GM18519 (cell line): ENCODE measurements around the gene TOX2.
"Not testable (repeated sequence)": the region's sequence is repeated elsewhere in the genome, so short reads cannot be mapped to it uniquely, and the experiment has no call there.

Experiments used
- ATAC-seq: cut with Tn5 transposase; IDR thresholded peaks from one replicate; pipeline ENCODE4 v1.9.1; 2021; ENCODE audit warnings: mild to moderate bottlenecking, moderate library complexity; ENCODE audit not compliant: unreplicated experiment, low FRiP score

The TOX2 gene

GRCh38 chr20:44028003-44028730, 113.5 kb downstream of the TOX2 start:
- ATAC-seq: no peak

GRCh38 chr20:44028868-44029847, 114.5 kb downstream of the TOX2 start:
- ATAC-seq: peak; percentile 67

- no peak for ATAC-seq
These were observed 115.2 kb downstream of the TOX2 start for GRCh38 chr20:44029848-44030230.

DNA sequence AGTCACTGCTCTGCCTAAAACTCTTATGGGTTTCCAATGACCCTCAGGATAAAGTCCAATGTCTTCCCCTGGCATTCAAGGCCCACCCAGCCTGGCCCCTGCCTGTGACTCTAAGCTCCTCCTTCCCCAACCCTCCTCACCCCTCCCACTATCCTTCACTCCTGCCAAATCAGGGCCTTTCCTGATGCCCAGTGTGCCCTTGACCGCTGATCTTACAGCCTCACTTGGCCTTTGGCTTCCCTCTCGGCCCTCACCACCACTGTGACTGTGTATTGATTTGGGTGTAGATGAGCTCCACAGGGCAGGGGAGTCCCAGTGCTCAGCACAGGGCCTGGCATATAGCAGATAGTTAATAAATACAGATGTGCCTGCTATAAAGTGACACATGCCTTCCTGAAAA, 115.7 kb downstream of the TOX2 start:
- ATAC-seq: no peak

DNA sequence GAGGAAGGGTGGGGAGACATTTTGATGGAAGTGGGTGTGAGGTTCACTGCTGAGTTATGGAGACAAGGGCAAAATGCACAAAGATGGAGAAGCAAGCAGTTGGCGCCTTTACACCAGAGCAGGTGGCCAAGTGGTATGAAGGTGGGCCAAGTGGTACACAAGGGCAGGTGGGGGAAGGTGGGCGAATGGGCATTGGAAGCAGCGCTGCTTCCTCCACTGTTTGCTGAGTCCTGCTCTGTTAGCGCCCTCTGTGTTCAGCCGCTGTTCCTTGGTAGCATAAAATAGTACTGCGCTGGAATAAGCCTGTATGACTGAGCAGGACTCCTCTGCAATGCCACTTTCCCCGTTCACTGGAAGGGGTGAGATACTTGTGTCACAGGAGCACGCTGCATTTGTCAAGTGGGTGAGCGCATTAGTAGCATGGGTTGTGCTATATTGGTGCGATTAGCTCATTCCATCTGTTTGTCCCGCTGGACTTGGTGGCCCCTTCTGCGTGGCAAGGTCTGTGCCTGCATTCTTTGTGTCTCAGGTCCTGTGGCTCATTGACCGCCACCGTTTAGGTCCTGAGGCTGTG, 116.4 kb downstream of the TOX2 start:
- no peak for ATAC-seq

DNA sequence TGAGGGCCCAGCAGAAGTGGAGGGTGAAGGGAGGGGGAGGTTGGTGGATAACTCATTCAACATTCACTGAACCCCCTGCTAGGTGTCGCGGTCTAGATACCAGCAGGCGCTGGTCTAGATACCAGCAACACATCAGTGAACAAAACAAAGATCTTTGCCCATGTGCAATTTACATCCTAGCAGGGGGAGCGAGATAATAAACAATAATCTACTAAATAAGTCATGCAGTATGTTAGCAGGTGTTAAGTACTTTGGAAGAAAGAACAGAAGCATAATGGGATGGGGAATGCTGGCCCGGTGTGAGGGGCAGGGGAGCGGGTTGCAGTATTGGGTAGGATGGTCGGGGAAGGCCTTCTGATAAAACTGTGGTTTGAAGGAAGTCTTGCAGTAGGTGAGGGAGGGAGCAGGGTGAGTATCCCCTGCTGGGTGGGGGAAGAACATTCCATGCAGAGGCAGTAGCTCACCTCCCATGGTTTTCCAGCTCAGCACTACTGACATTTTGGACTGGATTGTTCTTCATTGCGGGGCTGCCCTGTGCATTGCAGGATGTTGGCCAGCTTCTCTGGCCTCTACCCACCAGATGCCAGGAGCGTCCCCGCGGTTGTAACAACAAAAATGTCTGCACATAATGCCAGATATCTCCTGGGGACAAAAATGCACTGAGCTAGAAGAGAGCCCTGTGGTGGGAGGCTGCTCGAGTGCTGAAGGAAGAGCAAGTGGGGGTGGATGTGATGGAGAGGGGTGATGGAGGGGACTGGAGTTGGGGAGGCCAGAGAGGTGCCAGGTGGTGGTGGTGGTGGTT, 117.3 kb downstream of the TOX2 start:
- no peak for ATAC-seq

DNA sequence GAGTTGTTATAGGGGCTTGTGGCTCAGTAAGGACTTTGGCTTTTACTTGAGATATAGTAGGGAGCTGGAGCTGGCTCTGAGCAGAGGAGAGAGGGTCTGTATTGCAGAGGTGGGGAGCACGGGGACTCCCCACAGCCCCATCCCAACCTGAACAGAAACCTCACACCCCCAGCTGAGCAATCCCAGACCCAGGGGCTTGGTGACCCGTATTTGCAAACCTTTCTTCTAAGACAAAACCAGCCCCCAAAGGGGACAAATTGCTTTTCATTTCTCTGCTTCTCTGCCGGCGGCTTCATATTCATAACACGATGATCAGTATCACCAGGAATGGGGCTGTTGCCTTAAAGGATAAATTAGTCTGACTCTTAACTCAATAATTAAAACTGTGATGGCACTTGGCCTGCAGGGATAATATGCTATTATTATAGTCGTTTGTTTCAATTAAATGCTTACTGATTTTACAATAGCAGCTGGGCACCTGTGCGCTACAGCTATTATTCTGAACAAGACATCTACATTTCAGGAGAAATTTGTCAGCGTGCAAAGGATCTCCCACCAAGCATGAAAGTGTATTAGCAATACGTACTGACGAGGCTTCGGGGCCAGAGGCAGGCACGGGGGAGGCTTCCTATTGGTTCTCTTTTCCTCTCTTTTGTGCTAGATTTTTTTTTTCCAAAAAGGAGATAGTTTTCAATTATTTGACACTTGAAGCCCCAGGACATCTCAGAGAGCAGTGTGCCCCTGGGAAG, 118.1 kb downstream of the TOX2 start:
- no peak for ATAC-seq

GRCh38 chr20:44033344-44033743, 118.7 kb downstream of the TOX2 start:
- no peak for ATAC-seq

DNA sequence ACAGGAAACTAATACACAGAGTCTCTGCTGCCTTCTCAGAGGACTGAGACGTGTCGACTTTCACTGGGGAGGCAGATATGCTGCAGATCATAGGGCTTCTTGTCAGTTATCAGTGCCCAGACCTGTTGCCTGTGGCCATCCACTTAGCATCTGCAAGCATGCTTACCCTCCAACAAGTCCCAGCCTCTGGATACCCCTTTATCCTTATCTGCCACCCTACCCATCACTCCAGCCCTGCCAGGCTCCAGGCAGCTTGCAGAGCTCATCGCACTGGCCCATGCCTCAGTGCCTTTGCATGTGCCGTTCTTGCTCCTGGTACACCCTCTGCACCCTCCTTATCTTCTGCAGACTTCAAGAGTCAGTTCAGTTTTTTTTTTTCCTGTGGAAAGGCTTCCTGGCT, 119.2 kb downstream of the TOX2 start:
- ATAC-seq: no peak

DNA sequence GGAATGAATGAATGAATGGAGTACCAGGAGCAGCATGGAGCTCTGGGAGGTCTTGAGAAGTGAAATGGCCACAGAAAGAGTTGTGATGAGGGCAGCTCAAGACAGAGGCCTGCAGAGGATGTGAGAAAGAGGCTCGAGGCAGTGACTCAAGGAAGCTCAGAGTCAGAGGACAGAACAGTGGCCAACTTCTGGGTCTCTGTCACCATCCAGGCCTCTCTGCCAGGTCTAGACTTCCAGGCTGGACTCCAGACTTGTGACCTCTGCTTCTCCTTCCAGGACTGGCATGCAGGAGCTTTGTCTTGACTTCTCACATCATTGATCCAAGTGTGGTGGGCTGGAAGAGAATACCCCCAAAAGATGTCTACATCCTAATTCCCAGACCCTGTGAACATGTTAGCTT, 119.8 kb downstream of the TOX2 start:
- no peak for ATAC-seq

- no peak for ATAC-seq
These were observed 120.4 kb downstream of the TOX2 start for GRCh38 chr20:44034965-44035635.

- ATAC-seq: no peak
These were observed 121.3 kb downstream of the TOX2 start for GRCh38 chr20:44035924-44036323.

GRCh38 chr20:44036441-44036840, 121.8 kb downstream of the TOX2 start:
- ATAC-seq: no peak

DNA sequence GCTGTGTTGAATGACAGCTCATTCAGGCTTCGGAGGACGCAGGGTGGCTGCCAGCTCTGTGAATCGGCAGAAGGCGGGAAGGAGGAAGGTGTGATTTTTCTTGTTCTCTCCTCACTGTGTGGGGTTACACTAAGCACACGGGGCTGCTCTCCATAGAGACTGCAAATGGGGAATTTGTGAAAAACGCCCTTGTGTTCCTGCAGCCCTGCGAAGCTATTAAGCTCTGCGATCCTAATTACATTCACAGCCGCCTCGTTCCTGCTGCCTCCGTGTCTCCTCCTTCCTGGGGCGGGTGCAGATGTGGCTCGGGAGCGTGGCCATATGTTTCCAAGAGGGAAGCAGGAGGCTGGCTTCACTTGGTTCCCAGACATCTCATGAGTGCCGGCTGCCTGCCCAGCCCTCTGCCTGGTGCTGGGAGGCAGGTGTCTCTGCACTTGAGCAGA, 124.0 kb downstream of the TOX2 start:
- no peak for ATAC-seq

GRCh38 chr20:44039147-44039546, 124.5 kb downstream of the TOX2 start:
- no peak for ATAC-seq

- no peak for ATAC-seq
These were observed 125.1 kb downstream of the TOX2 start for GRCh38 chr20:44039741-44040140.

GRCh38 chr20:44040202-44040915, 125.7 kb downstream of the TOX2 start:
- no peak for ATAC-seq

- ATAC-seq: no peak
These were observed 126.3 kb downstream of the TOX2 start for GRCh38 chr20:44041001-44041400.

- ATAC-seq: not testable (repeated sequence)
These were observed 130.1 kb downstream of the TOX2 start for GRCh38 chr20:44044712-44045111.
